SIG-M5 (cell line): ENCODE measurements around the gene ADORA2A.
"Not testable (repeated sequence)": the region's sequence is repeated elsewhere in the genome, so short reads cannot be mapped to it uniquely, and the experiment has no call there.

Experiments used
- DNase-seq: peaks from one replicate; lab custom pipeline; 2025; lab: John Stamatoyannopoulos, UW

Gene ADORA2A

DNA sequence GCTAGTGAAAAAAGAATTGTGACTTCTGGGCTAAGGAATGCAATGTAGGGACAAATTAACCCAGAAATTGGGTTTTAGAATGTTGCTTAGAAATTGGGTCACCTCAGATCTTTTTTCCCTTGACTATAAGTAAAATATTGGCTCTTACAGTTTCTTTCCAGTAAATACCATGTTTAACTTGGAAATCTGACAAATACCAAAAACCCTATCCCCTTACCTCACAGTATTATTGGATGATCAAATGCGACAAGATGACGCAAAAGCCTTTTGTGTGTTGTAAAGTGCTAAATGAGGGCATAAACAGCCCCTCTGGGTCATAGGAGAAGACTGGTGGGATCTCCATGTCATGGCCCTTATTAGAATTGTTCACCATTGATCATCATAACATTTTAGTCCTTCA lies 61.6 kb downstream of the ADORA2A start:
- no peak for DNase-seq

DNA sequence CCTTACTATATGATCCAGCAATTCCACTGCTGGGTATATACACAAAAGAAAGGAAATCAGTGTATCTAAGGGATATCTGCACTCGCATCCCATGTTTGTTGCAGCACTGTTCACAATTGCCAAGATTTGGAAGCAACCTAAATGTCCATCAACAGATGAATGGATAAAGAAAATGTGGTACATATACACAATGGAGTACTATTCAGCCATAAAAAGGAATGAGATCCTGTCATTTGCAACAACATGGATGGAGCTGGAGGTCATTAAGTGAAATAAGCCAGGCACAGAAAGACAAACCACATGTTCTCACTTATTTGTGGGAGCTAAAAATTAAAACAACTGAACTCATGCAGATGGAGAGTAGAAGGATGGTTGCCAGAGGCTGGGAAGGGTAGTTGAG lies 62.0 kb downstream of the ADORA2A start:
- not testable (repeated sequence) for DNase-seq
